ENCODE measurements around the gene ADAMTS19. TPM values are rescaled to one million over a fixed set of nuclear protein-coding genes. Genes with fewer than 3 reads are reported as not detected.

ADAMTS19 gene
- total RNA-seq, 2 experiments from 2014 or later = not detected

- intact Hi-C loops (cut with micrococcal nuclease; ENCODE audit: unreplicated experiment) = no loop called here
- Histone ChIP-seq H3K4me1 (ENCODE audit: insufficient read depth, low read length, poor library complexity, severe bottlenecking) (no peaks in the 10 kb centered on the region), H3K4me3 (ENCODE audit: low read depth, low read length, poor library complexity, severe bottlenecking) (no peak overlapping the region), H3K36me3 (ENCODE audit: insufficient read depth, low read length) (no peaks in the 10 kb centered on the region), H3K4me2 (ENCODE audit: low read length) (no peak overlapping the region), H4K20me1 (ENCODE audit: insufficient read depth, low read length) (no peaks in the 10 kb centered on the region), H3K79me2 (ENCODE audit: insufficient read depth, low read depth, low read length) (no peaks in the 10 kb centered on the region), H3K9me2 (ENCODE audit: insufficient read depth, low read length) (no peaks in the 10 kb centered on the region), H2AFZ (ENCODE audit: low read length) (no peak overlapping the region), H3K9me3 (ENCODE audit: low read length) (no peaks in the 10 kb centered on the region), H3K27ac (ENCODE audit: low read depth, low read length, poor library complexity, severe bottlenecking) (no peak overlapping the region)
- TF ChIP-seq EZH2phosphoT487 (IDR thresholded peaks at IDR 0.05; ENCODE audit: borderline replicate concordance, low read depth, low read length) = no peak
- TF ChIP-seq, protein P1, sequence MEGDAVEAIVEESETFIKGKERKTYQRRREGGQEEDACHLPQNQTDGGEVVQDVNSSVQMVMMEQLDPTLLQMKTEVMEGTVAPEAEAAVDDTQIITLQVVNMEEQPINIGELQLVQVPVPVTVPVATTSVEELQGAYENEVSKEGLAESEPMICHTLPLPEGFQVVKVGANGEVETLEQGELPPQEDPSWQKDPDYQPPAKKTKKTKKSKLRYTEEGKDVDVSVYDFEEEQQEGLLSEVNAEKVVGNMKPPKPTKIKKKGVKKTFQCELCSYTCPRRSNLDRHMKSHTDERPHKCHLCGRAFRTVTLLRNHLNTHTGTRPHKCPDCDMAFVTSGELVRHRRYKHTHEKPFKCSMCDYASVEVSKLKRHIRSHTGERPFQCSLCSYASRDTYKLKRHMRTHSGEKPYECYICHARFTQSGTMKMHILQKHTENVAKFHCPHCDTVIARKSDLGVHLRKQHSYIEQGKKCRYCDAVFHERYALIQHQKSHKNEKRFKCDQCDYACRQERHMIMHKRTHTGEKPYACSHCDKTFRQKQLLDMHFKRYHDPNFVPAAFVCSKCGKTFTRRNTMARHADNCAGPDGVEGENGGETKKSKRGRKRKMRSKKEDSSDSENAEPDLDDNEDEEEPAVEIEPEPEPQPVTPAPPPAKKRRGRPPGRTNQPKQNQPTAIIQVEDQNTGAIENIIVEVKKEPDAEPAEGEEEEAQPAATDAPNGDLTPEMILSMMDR (conservative IDR thresholded peaks at IDR 0.05; ENCODE audit: low read length) = no peak
- no TSS peak for BruUV-seq (replicated peaks)
- no peak for DNase-seq (ENCODE audit: low spot score)
- ChIA-PET CTCF (ENCODE audit: unreplicated experiment) (no interaction called here), POLR2A (no interaction called here)
These were observed 238.6 kb downstream of the ADAMTS19 start for GRCh38 chr5:129698661-129699060.

DNA sequence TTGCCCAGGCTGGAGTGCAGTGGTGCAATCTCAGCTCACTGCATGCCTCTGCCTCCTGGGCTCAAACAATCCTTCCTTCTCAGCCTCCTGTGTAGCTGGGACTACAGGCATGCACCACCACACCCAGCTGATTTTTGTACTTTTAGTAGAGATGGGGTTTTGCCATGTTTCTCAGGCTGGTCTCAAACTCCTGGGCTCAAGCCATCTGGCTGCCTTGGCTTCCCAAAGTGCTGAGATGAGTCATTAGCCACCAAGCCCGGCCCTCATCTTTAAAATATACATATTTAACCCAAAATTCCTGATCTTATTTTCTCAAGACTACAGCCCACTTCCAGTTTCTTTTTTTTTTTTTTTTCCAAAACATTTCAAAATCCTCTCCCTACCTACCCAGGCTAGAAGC lies 256.1 kb downstream of the ADAMTS19 start:
- Histone ChIP-seq H3K36me3 (ENCODE audit: insufficient read depth, low read length) (no peaks in the 10 kb centered on the region), H3K79me2 (ENCODE audit: insufficient read depth, low read depth, low read length) (no peaks in the 10 kb centered on the region), H3K4me1 (ENCODE audit: insufficient read depth, low read length, poor library complexity, severe bottlenecking) (no peaks in the 10 kb centered on the region), H2AFZ (ENCODE audit: low read length) (no peak overlapping the region), H4K20me1 (ENCODE audit: insufficient read depth, low read length) (no peaks in the 10 kb centered on the region), H3K4me2 (ENCODE audit: low read length) (no peak overlapping the region), H3K4me3 (ENCODE audit: low read depth, low read length, poor library complexity, severe bottlenecking) (no peak overlapping the region), H3K9me2 (ENCODE audit: insufficient read depth, low read length) (no peaks in the 10 kb centered on the region), H3K27ac (ENCODE audit: low read depth, low read length, poor library complexity, severe bottlenecking) (no peak overlapping the region), H3K9me3 (ENCODE audit: low read length) (no peaks in the 10 kb centered on the region)
- DNase-seq (ENCODE audit: low spot score) = no peak
- no peak for TF ChIP-seq EZH2phosphoT487 (IDR thresholded peaks at IDR 0.05; ENCODE audit: borderline replicate concordance, low read depth, low read length)
- TF ChIP-seq, protein P1 (conservative IDR thresholded peaks at IDR 0.05; ENCODE audit: low read length) = no peak
- ChIA-PET CTCF (ENCODE audit: unreplicated experiment) (no interaction called here), POLR2A (interaction anchor here (0.7 kb wide), 1 partner anchor 1549 kb away, joined by 4 read pairs; no protein-coding TSS in a partner anchor)
- intact Hi-C loops (cut with micrococcal nuclease; ENCODE audit: unreplicated experiment) = no loop called here
- no TSS peak for BruUV-seq (replicated peaks)

- Histone ChIP-seq H3K4me3 (ENCODE audit: low read depth, low read length, poor library complexity, severe bottlenecking) (no peak overlapping the region), H3K4me2 (ENCODE audit: low read length) (no peak overlapping the region), H3K36me3 (ENCODE audit: insufficient read depth, low read length) (no peaks in the 10 kb centered on the region), H3K79me2 (ENCODE audit: insufficient read depth, low read depth, low read length) (no peaks in the 10 kb centered on the region), H3K27ac (ENCODE audit: low read depth, low read length, poor library complexity, severe bottlenecking) (no peak overlapping the region), H3K4me1 (ENCODE audit: insufficient read depth, low read length, poor library complexity, severe bottlenecking) (no peaks in the 10 kb centered on the region), H4K20me1 (ENCODE audit: insufficient read depth, low read length) (no peaks in the 10 kb centered on the region), H3K9me3 (ENCODE audit: low read length) (no peaks in the 10 kb centered on the region), H3K9me2 (ENCODE audit: insufficient read depth, low read length) (no peaks in the 10 kb centered on the region), H2AFZ (ENCODE audit: low read length) (no peak overlapping the region)
- no peak for TF ChIP-seq EZH2phosphoT487 (IDR thresholded peaks at IDR 0.05; ENCODE audit: borderline replicate concordance, low read depth, low read length)
- TF ChIP-seq, protein P1 (conservative IDR thresholded peaks at IDR 0.05; ENCODE audit: low read length) = no peak
- POLR2A ChIA-PET = no interaction called here
- no peak for DNase-seq (ENCODE audit: low spot score)
- BruUV-seq (replicated peaks) = no TSS peak
- intact Hi-C loops (cut with micrococcal nuclease; ENCODE audit: unreplicated experiment) = no loop called here
- CTCF ChIA-PET (ENCODE audit: unreplicated experiment) = no interaction called here
These were observed 256.6 kb downstream of the ADAMTS19 start for GRCh38 chr5:129716651-129717050.
